ENCODE data around the gene GNRHR.

DNA sequence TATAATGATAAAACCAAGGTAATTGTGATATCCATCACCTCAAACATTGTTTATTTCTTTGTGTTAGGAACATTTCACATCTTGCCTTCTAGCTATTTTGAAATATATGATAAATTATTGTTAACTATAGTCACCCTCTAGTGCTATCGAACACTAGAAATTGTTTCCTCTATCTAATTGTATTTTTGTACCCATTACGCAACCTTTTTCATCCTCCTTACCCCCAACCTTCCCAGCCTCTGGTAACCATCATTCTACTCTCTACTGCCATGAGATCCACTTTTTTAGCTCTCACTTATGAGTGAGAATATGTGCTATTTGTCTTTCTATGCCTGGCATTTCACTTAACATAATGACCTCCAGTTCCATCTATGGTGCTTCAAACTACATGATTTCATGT, 49.3 kb downstream of the GNRHR start:
- TF ChIP-seq CTCF (IDR thresholded peaks at IDR 0.05) (no peak), POLR2A (IDR thresholded peaks at IDR 0.05) (no peak)
